Common myeloid progenitor, CD34-positive (primary cell): ENCODE data around the gene MMS19.
"Not testable (repeated sequence)": the region's sequence is repeated elsewhere in the genome, so short reads cannot be mapped to it uniquely, and the experiment has no call there.

Source experiments
- CTCF ChIA-PET: fragments of 350-600 bp; sonication (Branson Sonifier 250); formaldehyde crosslinking; loops from one replicate; lab custom pipeline; 2021; ENCODE audit warnings: antibody characterized with exemption; lab: Charles Lee
- POLR2A ChIA-PET: fragments of 350-600 bp; sonication (Branson Sonifier 250); formaldehyde crosslinking; loops from one replicate; lab custom pipeline; 2021; ENCODE audit warnings: antibody characterized with exemption; lab: Charles Lee
- DNase-seq, 3 donors: peaks; one replicate each; pipeline versions ENCODE4 v3.0.0 to v3.0.0-alpha.2; 2013
- H3K27ac ChIP-seq, 2 experiments: 1 replicate in 1 of 2; 2 replicates in 1 of 2; pipeline ENCODE4 v1.7.0; 2013; ENCODE audit warnings: inconsistent platforms in 2 of 2, low read length in 2 of 2, mild to moderate bottlenecking in 2 of 2, low read depth in 1 of 2, moderate library complexity in 1 of 2; ENCODE audit not compliant: severe bottlenecking in 2 of 2, insufficient read depth in 1 of 2, poor library complexity in 1 of 2
- H3K27me3 ChIP-seq, 5 experiments: replicated peaks in 2 of 5; 1 replicate in 3 of 5; 2 replicates in 2 of 5; pipeline versions ENCODE4 v1.6.1 to v1.7.0; 2013; ENCODE audit warnings: low read length in 4 of 5, mild to moderate bottlenecking in 2 of 5, moderate library complexity in 2 of 5, inconsistent platforms in 1 of 5; ENCODE audit not compliant: insufficient read depth in 5 of 5, control insufficient read depth in 4 of 5
- H3K36me3 ChIP-seq, 4 experiments: 1 replicate in 2 of 4; 2 replicates in 2 of 4; pipeline versions ENCODE4 v1.6.1 to v1.7.0; 2013; ENCODE audit warnings: low read length in 3 of 4, control low read depth in 1 of 4, mild to moderate bottlenecking in 1 of 4; ENCODE audit not compliant: control insufficient read depth in 4 of 4, insufficient read depth in 4 of 4
- H3K4me1 ChIP-seq, 4 experiments: 1 replicate in 3 of 4; 2 replicates in 1 of 4; pipeline versions ENCODE4 v1.6.1 to v1.7.1; 2013; ENCODE audit warnings: low read length in 3 of 4, mild to moderate bottlenecking in 3 of 4, control low read depth in 1 of 4, inconsistent platforms in 1 of 4, moderate library complexity in 1 of 4; ENCODE audit not compliant: control insufficient read depth in 4 of 4, insufficient read depth in 4 of 4; ENCODE audit errors: control extremely low read depth in 1 of 4
- H3K4me3 ChIP-seq, 7 experiments: 1 replicate in 4 of 7; 2 replicates in 3 of 7; pipeline versions ENCODE4 v1.5.1 to v1.7.0; 2013; ENCODE audit warnings: mild to moderate bottlenecking in 7 of 7, low read length in 6 of 7, moderate library complexity in 6 of 7, inconsistent platforms in 2 of 7, low read depth in 2 of 7, control low read depth in 1 of 7; ENCODE audit not compliant: insufficient read depth in 4 of 7, control insufficient read depth in 1 of 7; ENCODE audit errors: extremely low read depth in 1 of 7
- H3K9me3 ChIP-seq, 5 experiments: 1 replicate in 4 of 5; 2 replicates in 1 of 5; pipeline versions ENCODE4 v1.6.1 to v1.7.1; 2013; ENCODE audit warnings: low read length in 4 of 5, mild to moderate bottlenecking in 2 of 5, inconsistent platforms in 1 of 5, low read depth in 1 of 5, moderate library complexity in 1 of 5; ENCODE audit not compliant: control insufficient read depth in 4 of 5, insufficient read depth in 2 of 5; ENCODE audit errors: control extremely low read depth in 1 of 5
- WGBS: methylation state at CpG from one replicate; pipeline ENCODE4 v1.1.5; 2013; ENCODE audit not compliant: insufficient coverage; 5-methylcytosine and 5-hydroxymethylcytosine counted together

The MMS19 gene

DNA sequence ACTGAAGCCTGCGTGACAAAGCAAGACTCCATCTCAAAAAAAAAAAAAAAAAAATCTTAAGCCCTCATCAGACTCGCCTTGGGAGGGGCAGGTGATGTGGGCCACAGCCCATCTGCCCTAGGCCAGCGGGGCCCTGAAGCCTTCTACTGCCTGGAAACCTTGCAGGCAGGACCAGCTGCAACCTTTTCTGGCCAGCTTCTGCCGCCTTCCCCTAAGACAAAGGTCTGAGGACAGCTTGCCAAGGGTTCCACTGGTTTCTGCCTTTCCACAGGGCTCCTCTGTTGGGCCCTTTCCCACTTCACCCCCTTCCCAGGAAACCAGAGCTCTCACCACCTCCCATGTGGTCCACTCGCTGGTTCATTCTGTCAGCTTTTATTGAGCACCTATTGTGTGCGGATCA, 35.7 kb upstream of the MMS19 start:
- CTCF ChIA-PET = interaction anchor here (0.6 to 12.9 kb wide), 17 partner anchors 10 to 119 kb away, joined by 3 to 148 read pairs (median 5); no protein-coding TSS in a partner anchor

DNA sequence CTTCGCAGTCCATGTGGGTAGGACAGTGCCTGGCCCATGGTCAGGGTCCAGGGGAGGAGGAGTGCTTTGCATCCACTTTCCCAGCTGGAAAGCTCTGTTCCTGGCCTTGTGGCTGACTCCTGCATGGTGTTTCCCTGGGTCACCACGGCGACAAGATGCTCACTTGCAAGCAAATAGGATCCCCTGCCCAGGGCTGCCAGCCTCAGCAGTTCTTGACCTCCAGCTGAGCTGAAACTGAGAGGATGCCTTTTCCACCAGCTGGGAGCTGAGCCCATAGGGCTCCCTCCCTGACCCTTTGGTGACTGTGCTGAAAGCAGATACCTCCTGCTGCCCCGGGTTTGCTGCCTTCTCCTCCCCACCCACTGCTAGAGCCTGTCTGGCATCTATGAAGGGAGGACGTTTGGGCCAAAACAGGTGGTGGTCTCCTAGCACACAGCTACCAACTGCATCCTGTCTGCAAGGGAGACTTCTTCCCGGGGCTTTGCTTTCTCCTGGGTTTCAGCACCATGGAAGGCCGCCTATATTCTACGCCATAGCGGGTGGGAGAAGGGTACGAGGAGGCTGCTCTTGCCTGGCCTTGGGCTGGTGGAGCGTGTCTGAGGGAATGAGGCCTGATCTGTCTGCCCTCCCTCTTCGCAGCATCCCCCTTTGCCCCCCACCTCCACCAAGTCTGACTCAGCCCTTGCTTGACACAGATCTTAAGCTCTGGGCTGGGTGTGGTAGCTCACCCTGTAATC, 34.9 kb upstream of the MMS19 start:
- H3K27ac ChIP-seq = no peak overlapping the region
- peaks cover 0 to 2% (median 0%) of the 10 kb centered on the region in 4 experiments for H3K4me1 ChIP-seq
- 94% methylated on average over 11 of the region's 12 CpGs for WGBS
- ChIA-PET POLR2A (no interaction called here), CTCF (interaction anchor here (1.3 to 12.9 kb wide), 8 partner anchors 11 to 80 kb away, joined by 4 to 148 read pairs (median 6); no protein-coding TSS in a partner anchor)
- no peaks in the 10 kb centered on the region for H3K36me3 ChIP-seq
- H3K27me3 ChIP-seq = no peaks in the 10 kb centered on the region
- H3K4me3 ChIP-seq = no peak overlapping the region
- no peaks in the 10 kb centered on the region for H3K9me3 ChIP-seq
- DNase-seq = no peak

More for the DNA sequence above, 35.7 kb upstream of the MMS19 start:
- Histone ChIP-seq H3K27ac (no peak overlapping the region), H3K4me3 (no peak overlapping the region), H3K4me1 (peaks cover 0 to 2% (median 0%) of the 10 kb centered on the region in 4 experiments), H3K27me3 (no peaks in the 10 kb centered on the region), H3K9me3 (no peaks in the 10 kb centered on the region), H3K36me3 (no peaks in the 10 kb centered on the region)
- 100% methylated on average over 5 of the region's 6 CpGs for WGBS
- no peak for DNase-seq
- POLR2A ChIA-PET = interaction anchor here (0.5 kb wide), 1 partner anchor 20 kb away, joined by 3 read pairs; no protein-coding TSS in a partner anchor

DNA sequence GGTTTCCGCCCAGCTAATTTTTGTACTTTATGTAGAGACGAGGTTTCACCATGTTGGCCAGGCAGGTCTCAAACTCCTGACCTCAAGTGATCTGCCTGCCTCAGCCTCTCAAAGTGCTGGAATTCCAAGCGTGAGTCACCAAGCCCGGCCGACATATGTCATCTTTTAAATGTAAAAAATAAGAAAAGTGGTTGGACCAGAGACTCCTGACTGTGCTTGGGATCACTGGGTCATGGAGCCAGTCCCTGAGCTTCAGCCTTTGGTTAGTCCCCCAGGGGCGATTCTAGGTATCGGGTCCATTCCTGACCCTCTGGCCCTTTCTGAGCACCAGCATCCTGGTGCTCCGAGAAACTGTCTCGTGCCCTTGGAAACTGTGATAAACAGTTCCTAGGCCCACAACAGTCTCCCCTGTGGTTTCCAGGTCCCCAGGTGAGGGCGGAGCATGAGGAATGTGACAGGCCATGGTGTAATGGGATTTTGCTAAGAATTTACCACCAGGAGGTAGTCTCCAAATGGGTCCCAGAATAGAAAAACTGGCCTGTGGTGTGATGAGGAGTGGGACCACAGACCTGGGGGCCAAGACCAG, 33.3 kb upstream of the MMS19 start:
- H3K4me1 ChIP-seq = peaks cover 0 to 2% (median 0%) of the 10 kb centered on the region in 4 experiments
- H3K27ac ChIP-seq = no peak overlapping the region
- CTCF ChIA-PET = no interaction called here
- H3K4me3 ChIP-seq = no peak overlapping the region
- H3K36me3 ChIP-seq = no peaks in the 10 kb centered on the region
- POLR2A ChIA-PET = no interaction called here
- no peaks in the 10 kb centered on the region for H3K9me3 ChIP-seq
- no peaks in the 10 kb centered on the region for H3K27me3 ChIP-seq
- no peak for DNase-seq
- 100% methylated on average over 10 of the region's 10 CpGs for WGBS

DNA sequence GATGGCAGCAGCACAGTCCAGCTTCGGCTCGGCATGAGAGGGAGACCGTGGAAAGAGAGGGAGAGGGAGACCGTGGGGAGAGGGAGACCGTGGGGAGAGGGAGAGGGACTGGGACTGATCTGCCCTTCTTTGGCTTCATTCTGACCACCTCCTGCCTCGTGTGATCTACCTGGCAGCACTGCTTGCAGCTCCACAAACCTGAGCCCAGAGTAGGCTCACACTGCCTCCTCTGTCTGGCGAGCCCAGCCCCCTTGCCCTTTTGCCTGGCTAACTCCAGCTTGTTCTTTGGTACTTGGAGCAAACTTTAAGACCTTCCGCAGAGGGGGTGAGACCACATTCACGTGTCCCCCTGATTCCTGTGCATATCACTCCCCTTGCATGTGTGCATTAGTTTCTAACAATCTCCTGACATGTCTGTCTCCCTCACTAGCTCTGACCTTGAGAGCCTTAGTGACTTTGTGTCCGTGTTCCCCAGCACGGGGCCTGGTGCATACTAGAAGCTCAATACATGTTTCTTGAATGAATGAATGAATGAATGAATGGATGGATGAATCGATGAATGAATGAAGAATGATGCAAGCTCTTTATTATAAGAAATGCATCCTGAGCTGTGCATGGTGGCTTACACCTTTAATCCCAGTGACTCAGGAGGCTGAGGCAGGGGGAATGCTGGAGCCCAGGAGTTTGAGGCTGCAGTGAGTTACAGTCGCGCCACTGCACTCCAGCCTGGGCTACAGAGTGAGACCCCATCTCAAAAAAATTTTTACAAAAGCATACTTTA, 31.7 kb upstream of the MMS19 start:
- POLR2A ChIA-PET = interaction anchor here (0.6 kb wide), 1 partner anchor 133 kb away, joined by 3 read pairs; no protein-coding TSS in a partner anchor
- no peaks in the 10 kb centered on the region for H3K36me3 ChIP-seq
- peaks cover 0 to 2% (median 0%) of the 10 kb centered on the region in 4 experiments for H3K4me1 ChIP-seq
- H3K27me3 ChIP-seq = no peaks in the 10 kb centered on the region
- no peak overlapping the region for H3K4me3 ChIP-seq
- 99% methylated on average over 12 of the region's 14 CpGs for WGBS
- no peak overlapping the region for H3K27ac ChIP-seq
- no peak for DNase-seq
- CTCF ChIA-PET = interaction anchor here (1.1 to 1.6 kb wide), 3 partner anchors 9 to 30 kb away, joined by 3 read pairs; no protein-coding TSS in a partner anchor
- no peaks in the 10 kb centered on the region for H3K9me3 ChIP-seq

DNA sequence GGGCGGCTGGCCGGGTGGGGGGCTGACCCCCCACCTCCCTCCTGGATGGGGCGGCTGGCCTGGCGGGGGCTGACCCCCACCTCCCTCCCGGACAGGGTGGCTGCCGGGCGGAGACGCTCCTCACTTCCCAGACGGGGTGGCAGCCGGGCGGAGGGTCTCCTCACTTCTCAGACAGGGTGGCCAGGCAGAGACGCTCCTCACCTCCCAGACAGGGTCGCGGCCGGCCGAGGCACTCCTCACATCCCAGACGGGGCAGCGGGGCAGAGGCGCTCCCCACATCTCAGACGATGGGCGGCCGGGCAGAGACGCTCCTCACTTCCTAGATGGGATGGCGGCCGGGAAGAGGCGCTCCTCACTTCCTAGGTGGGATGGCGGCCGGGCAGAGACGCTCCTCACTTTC, 30.7 kb upstream of the MMS19 start:
- H3K4me1 ChIP-seq, CTCF ChIA-PET, H3K27ac ChIP-seq, H3K36me3 ChIP-seq, H3K4me3 ChIP-seq, H3K9me3 ChIP-seq, DNase-seq, H3K27me3 ChIP-seq, POLR2A ChIA-PET: not testable (repeated sequence)
- 98% methylated on average over 6 of the region's 29 CpGs for WGBS

DNA sequence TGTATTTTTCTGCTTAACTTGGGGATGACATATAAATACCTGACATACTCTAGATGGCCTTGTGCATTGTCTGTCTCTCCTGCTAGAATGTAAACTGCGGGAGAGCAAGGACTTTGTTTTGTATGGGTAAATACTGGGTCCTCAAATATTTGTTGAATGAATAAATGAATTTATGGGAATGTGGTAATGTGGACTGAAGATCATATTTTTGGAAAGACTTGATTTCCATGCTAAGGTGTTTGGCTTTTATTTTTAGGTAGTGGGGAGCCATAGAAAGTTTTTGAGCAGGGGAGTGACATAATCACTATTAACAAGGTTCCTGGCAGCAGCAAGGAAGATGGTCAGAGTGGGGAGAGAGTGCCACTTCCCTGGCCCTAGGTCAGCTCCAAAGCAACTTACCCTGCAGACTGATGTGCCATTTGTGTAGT, 27.5 kb upstream of the MMS19 start:
- Histone ChIP-seq H3K27me3 (no peaks in the 10 kb centered on the region), H3K36me3 (no peaks in the 10 kb centered on the region), H3K9me3 (no peaks in the 10 kb centered on the region), H3K4me3 (no peak overlapping the region), H3K27ac (no peak overlapping the region), H3K4me1 (no peaks in the 10 kb centered on the region)
- POLR2A ChIA-PET = no interaction called here
- no peak for DNase-seq
- CTCF ChIA-PET = no interaction called here
- WGBS = 100% methylated on average over 1 of the region's 1 CpG
